Neural cell (in vitro differentiated cells): ENCODE measurements around the gene PDE6D.
"Not testable (repeated sequence)": the region's sequence is repeated elsewhere in the genome, so short reads cannot be mapped to it uniquely, and the experiment has no call there.

Experiments used
- CTCF ChIP-seq: fragments of 450-650 bp; IDR thresholded peaks from 2 replicates; pipeline ENCODE4 v1.5.1; 2014; ENCODE audit warnings: antibody characterized with exemption, mild to moderate bottlenecking, moderate library complexity; ENCODE audit not compliant: poor library complexity, severe bottlenecking
- EP300 ChIP-seq: fragments of 450-650 bp; conservative IDR thresholded peaks from 2 replicates; pipeline ENCODE4 v1.6.1; 2014; ENCODE audit warnings: antibody characterized with exemption, mild to moderate bottlenecking, moderate library complexity; ENCODE audit not compliant: poor library complexity, severe bottlenecking
- EZH2 ChIP-seq: fragments of 200-600, 300-800 bp; shearing (Covaris generic), sonication (generic); IDR thresholded peaks from 2 replicates; pipeline ENCODE4 v1.6.1; 2014; ENCODE audit warnings: antibody characterized with exemption, low read length, borderline replicate concordance, mild to moderate bottlenecking; ENCODE audit not compliant: insufficient read depth, poor library complexity, severe bottlenecking
- POLR2AphosphoS5 ChIP-seq: IDR thresholded peaks from 2 replicates; pipeline ENCODE4 v1.6.1; 2012
- SMC3 ChIP-seq: fragments of 450-650 bp; conservative IDR thresholded peaks from 2 replicates; pipeline ENCODE4 v1.6.1; 2014; ENCODE audit warnings: antibody characterized with exemption, mild to moderate bottlenecking, moderate library complexity; ENCODE audit not compliant: poor library complexity

- TF ChIP-seq POLR2AphosphoS5, CTCF, SMC3, EZH2, EP300: not testable (repeated sequence)
Observed at GRCh38 chr2:231713406-231713729, 67.7 kb downstream of the PDE6D start.
